HuH-7 (cell line): ENCODE data around the gene RAET1L.
A peak's percentile ranks its signal among the peaks of the same experiment; 100 is the strongest.
"Not testable (repeated sequence)": the region's sequence is repeated elsewhere in the genome, so short reads cannot be mapped to it uniquely, and the experiment has no call there.

Source experiments
- DNase-seq: peaks from one replicate; pipeline ENCODE4 v3.0.0; 2011; ENCODE audit warnings: low spot score

Gene RAET1L

GRCh38 chr6:150025201-150025917 lies at the start of gene RAET1L:
Gene RAET1L (minus strand): TSS chr6:150025532. CDS start chr6:150025471, 61 bp downstream.
- no peak for DNase-seq

- DNase-seq: no peak
These were observed 49.7 kb upstream of the RAET1L start for GRCh38 chr6:150075034-150075421.

- not testable (repeated sequence) for DNase-seq
These were observed 49.2 kb upstream of the RAET1L start for GRCh38 chr6:150074396-150075033.

GRCh38 chr6:150072201-150072600 lies 46.9 kb upstream of the RAET1L start:
- peak; percentile 49 for DNase-seq

GRCh38 chr6:150070236-150070818 lies 45.0 kb upstream of the RAET1L start:
- DNase-seq: no peak

- DNase-seq: no peak
These were observed 44.4 kb upstream of the RAET1L start for GRCh38 chr6:150069706-150070105.

GRCh38 chr6:150068720-150069648 lies 43.7 kb upstream of the RAET1L start, which contains the start of gene ULBP3:
Gene ULBP3 (minus strand): TSS chr6:150069121. CDS start chr6:150069066, 55 bp downstream.
- DNase-seq: peak; percentile 99

- no peak for DNase-seq
These were observed 42.8 kb upstream of the RAET1L start for GRCh38 chr6:150068151-150068550.

GRCh38 chr6:150065083-150065482 lies 39.8 kb upstream of the RAET1L start:
- no peak for DNase-seq

GRCh38 chr6:150063640-150064039 lies 38.3 kb upstream of the RAET1L start:
- no peak for DNase-seq

- DNase-seq: not testable (repeated sequence)
These were observed 34.6 kb upstream of the RAET1L start for GRCh38 chr6:150059973-150060372.

GRCh38 chr6:150058986-150059385 lies 33.7 kb upstream of the RAET1L start:
- no peak for DNase-seq

GRCh38 chr6:150058231-150058792 lies 33.0 kb upstream of the RAET1L start:
- no peak for DNase-seq

- DNase-seq: no peak
These were observed 32.2 kb upstream of the RAET1L start for GRCh38 chr6:150057501-150057951.

GRCh38 chr6:150056916-150057315 lies 31.6 kb upstream of the RAET1L start:
- no peak for DNase-seq

GRCh38 chr6:150056156-150056555 lies 30.8 kb upstream of the RAET1L start:
- DNase-seq: no peak

- no peak for DNase-seq
These were observed 29.8 kb upstream of the RAET1L start for GRCh38 chr6:150055131-150055530.

- no peak for DNase-seq
These were observed 28.1 kb upstream of the RAET1L start for GRCh38 chr6:150053450-150053849.

GRCh38 chr6:150050846-150051245 lies 25.5 kb upstream of the RAET1L start:
- no peak for DNase-seq

- DNase-seq: no peak
These were observed 22.8 kb upstream of the RAET1L start for GRCh38 chr6:150048099-150048498.

GRCh38 chr6:150046943-150047342 lies 21.6 kb upstream of the RAET1L start:
- DNase-seq: no peak
